GM19023 (cell line): Measurements from ENCODE around the gene PDZD2.
"Not testable (repeated sequence)": the region's sequence is repeated elsewhere in the genome, so short reads cannot be mapped to it uniquely, and the experiment has no call there.

Experiments
- ATAC-seq: cut with Tn5 transposase; IDR thresholded peaks from one replicate; pipeline ENCODE4 v1.9.1; 2021; ENCODE audit warnings: mild to moderate bottlenecking, moderate library complexity; ENCODE audit not compliant: unreplicated experiment

The PDZD2 gene

DNA sequence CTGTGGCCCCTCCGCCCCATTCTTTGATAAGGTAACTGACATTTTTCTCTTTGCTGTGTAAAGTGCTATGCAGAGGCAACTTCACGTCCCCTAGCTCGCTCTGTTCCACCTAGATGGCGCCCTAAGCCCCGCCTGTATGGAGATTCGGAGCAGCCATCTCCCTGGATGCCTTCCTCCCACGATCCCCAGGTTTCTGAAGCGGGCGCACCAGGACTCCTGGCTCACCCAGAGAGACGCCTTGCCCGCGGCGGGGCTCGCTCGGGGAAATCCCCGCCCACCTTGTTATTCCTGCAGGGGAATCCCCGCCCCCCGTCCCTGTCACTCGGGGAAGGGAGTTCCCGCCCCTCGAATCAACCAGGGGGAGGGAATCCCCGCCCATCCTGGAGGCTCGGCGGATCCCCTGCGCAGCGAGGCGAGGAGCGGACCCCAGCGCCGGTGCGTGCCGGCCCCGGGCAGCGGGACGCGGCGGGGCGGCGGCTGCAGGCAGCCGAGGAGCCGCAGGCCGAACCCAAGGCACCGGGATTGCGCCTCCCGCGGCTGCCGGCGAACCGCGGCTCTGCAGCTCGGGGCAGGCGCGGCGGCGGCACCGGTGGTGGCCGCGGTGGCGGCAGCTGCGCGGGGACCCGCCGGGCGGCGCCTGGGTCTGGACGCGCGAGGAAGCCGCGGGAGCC lies at the start of gene PDZD2:
Gene PDZD2 (plus strand): TSS at position 384 of the 671 bp plus-strand sequence.
- peak; percentile 75 for ATAC-seq

- no peak for ATAC-seq
Measured at GRCh38 chr5:31593665-31594064, 45.3 kb upstream of the PDZD2 start.

- ATAC-seq = no peak
Measured at GRCh38 chr5:31596354-31596753, 42.6 kb upstream of the PDZD2 start.

DNA sequence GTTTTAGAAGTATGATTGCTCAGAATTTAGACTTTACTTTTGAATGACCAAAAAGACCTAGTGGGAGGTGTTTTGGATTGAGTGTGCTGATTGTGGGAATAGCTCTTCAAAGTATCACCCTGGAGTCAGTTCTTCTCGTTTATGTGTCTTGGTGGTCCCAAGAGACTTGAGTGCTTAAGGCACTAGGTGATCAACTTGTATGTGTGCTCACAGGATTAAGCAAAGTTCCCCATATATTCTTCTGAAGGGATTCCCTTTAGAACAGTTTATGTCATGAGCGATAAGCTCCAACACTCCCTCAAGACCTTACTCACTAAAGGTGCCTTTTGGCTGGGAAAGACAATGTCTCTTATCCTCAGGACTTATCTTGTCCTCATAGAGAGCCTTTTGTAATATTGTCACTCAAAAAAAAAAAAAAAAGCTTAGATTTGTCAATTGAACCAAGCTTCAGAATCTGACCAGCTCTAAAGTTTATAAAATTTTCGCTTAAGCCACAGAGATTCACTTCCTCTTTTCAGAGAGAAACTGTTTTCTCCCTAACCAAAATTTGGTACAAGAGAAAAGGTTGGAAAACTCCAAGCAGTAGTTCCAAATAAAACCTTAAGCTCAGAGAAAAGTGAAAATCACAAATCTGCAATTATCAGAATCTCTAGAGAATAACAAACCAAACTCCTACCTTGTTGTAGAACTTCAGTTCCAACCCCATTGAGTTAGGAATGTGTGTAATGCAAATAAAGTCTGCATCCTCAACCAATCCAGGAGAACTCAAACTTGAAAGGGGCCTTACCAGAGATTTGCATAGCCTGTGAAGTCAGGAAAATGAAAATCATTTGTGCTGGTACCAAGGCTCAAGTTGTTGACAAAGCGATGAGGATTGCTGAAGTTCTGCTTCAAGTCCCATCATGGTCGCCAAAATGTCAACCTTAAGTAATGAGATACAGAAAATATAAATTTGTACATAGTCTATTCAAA lies 40.0 kb upstream of the PDZD2 start:
- ATAC-seq = no peak

GRCh38 chr5:31602305-31602704 lies 36.6 kb upstream of the PDZD2 start:
- ATAC-seq = not testable (repeated sequence)

GRCh38 chr5:31604240-31604639 lies 34.7 kb upstream of the PDZD2 start:
- no peak for ATAC-seq

GRCh38 chr5:31604644-31605043 lies 34.3 kb upstream of the PDZD2 start:
- ATAC-seq = no peak

- no peak for ATAC-seq
Measured at GRCh38 chr5:31605920-31606319, 33.0 kb upstream of the PDZD2 start.

GRCh38 chr5:31607546-31607945 lies 31.4 kb upstream of the PDZD2 start:
- no peak for ATAC-seq

GRCh38 chr5:31611002-31611401 lies 27.9 kb upstream of the PDZD2 start:
- ATAC-seq = no peak

DNA sequence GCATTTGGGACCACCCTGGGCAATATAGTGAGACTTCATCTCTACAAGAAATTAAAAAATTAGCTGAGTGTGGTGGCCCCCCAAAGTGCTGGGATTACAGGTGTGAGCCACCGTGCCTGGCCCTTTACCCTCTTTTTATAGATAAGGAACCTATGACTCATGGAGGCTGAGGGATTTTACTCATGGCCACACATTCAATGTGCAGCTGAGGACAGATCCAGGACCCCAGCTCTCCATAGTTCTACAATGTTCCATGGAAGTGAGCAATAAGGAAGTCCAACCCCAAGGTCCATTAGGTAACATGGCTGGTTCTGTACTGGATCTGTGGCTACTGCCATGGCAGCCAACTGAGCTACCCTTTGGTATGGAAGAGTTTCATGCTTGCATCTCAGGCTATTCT lies 25.3 kb upstream of the PDZD2 start:
- no peak for ATAC-seq

DNA sequence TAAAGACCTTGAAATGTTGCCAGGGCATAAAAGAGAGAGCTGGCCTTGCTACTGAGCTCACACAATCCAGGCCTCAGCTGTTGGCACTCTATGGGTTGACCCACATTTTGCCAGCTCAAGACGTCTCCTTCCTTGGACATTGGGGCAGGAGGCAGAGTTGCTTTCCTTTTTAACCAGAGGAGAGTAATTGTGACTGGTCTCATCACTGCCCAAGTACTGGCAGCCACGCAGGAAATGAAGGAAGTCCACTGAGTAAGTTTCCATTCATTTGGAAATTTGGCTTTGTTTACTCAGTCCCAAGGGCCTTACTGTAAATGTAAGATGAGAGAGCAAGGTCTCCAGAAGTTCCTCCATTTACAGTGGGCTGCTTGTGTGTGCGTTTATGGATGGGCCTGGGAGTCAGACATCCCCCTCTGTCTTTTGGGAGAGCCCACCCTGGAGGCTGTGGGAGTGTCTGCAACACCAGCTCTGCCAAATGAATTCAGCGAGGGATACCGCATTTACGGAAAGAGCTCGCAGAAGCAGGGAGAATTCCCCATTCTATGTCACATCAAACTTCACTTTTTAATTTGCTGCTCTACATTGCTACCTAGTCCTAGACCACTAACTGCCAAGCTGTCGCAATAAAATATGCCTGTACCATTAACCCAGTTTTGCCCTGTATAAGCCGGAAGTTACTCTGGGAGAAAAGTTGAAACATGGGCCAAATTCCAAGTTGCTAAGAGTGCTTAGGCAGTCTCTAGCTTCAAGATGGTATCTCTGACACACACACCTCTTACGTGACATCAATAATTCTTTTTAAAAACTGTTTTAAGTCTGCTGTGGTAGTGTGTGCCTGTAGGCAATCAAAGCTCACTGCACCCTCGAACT lies 24.5 kb upstream of the PDZD2 start:
- no peak for ATAC-seq

DNA sequence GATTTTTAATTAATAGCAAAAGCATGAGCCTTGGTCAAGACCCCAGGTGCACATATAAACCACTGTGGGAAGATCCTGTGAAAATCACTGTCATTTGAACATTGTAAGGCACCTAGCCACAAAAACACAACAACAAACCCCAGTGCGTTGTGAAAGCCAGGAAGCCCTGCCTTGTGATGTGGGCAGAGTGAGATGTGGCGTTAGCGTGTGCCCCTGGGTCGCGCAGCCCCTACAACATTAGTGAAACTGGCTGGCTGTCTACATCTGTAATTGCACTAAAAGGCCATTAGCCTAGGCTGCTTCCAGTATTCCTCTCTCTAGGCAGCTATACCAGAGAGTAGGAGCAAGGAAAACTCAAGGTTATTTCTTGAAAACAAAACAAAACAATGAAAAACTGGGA lies 21.1 kb upstream of the PDZD2 start:
- no peak for ATAC-seq

DNA sequence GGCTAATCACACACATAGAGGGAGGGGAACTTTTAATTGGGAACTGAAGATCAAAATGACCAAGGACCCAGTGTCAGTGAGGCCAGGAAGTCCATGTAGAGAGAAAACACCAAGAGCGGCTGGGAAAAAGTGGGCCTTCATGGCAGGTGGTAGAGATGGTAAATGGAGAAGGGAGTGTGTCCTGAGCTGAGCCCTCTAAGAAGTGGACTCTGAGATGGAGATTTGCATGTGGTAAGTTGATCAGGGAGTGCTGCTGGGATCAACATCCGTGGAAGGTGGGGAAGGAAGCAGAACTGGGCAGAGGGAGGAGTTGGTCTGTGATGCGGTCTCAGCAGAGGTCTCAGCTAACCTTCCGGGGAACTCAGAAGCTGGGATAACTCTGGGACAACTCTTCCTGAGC lies 18.9 kb upstream of the PDZD2 start:
- no peak for ATAC-seq

DNA sequence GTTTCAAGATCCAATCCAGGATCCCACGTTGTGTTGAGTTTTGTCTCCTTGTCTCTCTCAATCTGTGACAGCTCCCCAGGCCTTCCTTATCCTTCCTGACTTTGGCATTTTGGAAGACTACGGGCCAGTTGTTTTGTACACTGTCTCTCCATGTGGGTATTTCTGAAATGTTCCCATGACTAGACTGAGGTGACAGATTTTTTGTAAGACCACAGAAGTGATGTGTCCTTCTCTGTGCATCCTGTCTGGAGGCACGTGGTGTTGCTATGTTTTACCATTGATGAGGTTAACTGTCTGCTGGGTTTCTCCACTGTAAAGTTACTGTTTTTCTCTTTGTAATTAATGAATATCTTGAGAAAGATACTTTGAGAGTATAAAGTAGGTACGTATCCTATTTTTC lies 15.7 kb upstream of the PDZD2 start:
- no peak for ATAC-seq

GRCh38 chr5:31625394-31625793 lies 13.5 kb upstream of the PDZD2 start:
- ATAC-seq = no peak

DNA sequence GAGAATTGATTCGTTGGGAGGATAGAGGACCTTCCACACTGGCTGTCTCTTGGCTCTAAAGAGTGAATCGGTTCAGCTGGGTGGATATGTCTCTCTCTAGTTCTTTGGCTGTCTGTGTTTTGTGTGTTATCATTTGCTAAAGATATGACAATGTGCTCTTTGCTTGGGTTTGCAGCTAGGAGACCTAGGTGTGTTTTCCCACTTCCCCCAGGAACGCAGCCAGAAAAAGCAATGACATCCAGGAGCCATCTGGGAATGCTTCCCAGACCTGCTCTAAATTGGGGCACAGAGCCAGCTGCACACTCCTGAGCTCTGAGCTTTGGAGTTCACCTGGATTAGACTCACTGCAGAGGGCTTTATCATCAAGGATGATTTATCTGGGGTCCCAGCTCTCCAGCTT lies 12.8 kb upstream of the PDZD2 start:
- ATAC-seq = no peak

DNA sequence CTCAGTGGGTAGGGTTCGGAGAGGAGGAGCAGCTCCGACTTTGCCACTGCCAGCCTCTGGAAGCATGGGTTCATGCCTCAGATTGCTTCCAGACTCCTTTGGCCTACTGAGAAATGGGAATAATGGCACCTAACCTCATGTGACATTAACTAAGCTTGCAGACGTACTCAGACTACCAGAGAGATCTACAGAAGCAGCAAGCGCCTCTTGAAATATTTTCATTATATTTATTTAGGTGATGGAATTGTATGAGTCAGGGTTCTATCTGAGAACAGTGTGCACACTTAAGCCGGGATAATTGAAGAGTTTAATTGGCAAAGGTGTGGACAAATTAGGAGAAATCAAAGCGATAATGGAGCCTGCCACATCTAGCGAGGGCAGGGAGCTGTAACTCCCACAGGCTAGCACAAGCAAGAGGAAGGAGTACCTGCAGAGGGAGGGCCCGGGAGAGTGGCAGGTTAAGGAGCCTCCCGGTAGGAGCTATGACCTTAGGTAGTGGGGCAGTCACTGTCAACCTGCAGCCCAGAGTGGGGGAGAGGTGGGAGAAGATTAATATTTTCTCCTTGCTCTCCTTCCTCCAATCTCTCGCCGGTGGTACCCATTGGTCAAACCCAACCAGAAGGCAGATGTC lies 12.2 kb upstream of the PDZD2 start:
- no peak for ATAC-seq

DNA sequence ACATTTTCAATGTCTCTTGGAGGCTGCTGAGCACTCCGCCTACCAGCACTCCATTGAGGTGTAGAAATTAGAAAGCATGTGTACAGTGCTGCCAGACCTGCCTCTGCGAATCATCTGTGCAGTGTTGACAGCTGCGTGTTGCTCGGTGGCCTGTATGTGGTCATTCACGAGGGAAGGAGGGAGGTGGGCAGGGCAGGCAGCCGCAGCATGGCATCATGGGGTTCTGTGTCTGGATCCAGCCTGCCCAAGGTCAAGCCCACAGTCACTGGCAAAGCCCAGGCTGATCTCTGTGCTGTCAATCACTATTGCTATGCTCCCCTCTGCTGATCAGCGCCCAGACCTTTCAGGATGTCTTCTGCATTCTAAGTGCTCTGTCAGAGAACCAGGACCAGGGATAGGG lies 8.0 kb upstream of the PDZD2 start:
- ATAC-seq = no peak

DNA sequence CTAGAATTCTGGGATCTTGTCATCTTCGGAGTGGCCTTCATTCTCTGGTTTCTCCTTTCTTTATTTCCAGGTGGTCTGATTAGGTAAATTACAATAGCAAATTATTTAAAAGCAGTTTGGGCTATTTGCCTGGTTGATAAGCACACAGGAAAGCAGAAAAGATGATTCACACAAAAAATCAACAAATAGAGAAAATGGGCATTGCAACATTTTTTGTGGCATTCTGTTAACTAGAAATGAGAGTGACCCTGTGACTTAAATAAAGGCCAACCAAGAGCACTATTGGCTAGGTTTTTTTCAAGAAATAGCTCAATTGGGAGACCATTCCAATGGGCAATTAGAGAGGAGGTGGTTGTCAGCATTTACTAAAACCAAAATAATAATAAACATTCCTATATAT lies 6.5 kb upstream of the PDZD2 start:
- ATAC-seq = no peak

- ATAC-seq = no peak
Measured at GRCh38 chr5:31635446-31635845, 3.5 kb upstream of the PDZD2 start.
